NCI-H2107 treated with DMSO at 0.1 percent for 48 hours (cell line): Measurements from ENCODE around the gene OPN1MW2.
"Not testable (repeated sequence)": the region's sequence is repeated elsewhere in the genome, so short reads cannot be mapped to it uniquely, and the experiment has no call there.

Experiments used
- DNase-seq: peaks from one replicate; lab custom pipeline; 2025; ENCODE audit not compliant: unreplicated experiment; lab: John Stamatoyannopoulos, UW

Gene OPN1MW2

DNA sequence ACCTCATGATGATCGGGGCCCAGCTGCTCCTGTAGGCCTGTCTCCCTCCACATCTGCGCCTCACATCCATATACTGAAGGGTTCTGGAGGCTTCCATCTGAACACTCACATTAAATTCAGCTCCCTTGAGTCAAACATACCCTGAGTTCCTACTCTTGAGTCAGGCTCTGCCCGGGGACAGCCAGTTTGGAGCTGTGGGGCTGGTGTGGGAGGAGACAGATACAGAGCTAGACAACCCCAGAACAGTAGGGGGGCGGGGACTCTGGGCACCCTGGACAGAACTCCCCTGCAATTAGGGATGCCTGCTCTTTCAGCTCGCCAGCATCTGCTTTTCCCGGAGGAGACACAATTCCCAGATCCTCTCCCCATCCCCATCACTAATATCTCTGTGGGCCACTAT, 43.5 kb downstream of the OPN1MW2 start:
- DNase-seq = not testable (repeated sequence)

DNA sequence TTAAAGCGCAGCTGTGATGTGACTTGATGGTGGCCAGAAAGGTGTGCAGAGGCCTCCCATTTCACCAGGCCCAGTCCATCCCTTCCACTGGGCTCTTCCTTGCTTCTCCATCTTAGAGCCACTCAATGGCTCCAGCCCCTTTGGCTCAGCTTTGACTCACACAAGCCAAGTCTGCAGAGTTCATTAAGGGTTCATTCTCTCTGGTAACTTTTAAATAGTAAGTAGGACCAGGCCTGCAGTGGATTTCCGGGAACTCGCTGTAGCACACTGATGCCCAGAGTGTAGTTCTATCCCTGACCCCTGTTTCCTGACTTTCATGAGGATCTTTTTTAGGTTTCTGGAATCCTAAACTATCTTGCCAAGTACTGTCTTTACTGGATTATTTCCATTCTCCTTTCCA, 49.7 kb downstream of the OPN1MW2 start:
- DNase-seq = not testable (repeated sequence)
